RWPE1 (cell line): ENCODE results near the gene IRF4.
"Not testable (repeated sequence)": the region's sequence is repeated elsewhere in the genome, so short reads cannot be mapped to it uniquely, and the experiment has no call there.

ENCODE experiments used
- CTCF ChIA-PET: fragments of 350-600 bp; sonication (Branson Sonifier 250); formaldehyde crosslinking; extraction: SDS; loops from one replicate; lab custom pipeline; 2021; lab: Yijun Ruan, JAX
- POLR2A ChIA-PET: fragments of 400-600 bp; formaldehyde crosslinking; extraction: SDS; loops from one replicate; lab custom pipeline; 2020; ENCODE audit warnings: antibody characterized with exemption; ENCODE audit not compliant: low non-redundant PET; lab: Yijun Ruan, JAX
- DNase-seq: peaks from one replicate; pipeline ENCODE4 v3.0.0; 2012; ENCODE audit warnings: low spot score
- H3K27ac ChIP-seq: fragments of 450-650 bp; 2 replicates; pipeline ENCODE4 v1.5.1; 2017
- CTCF ChIP-seq: fragments of 450-650 bp; conservative IDR thresholded peaks from 2 replicates; pipeline ENCODE4 v1.5.1; 2017; ENCODE audit warnings: low read depth, mild to moderate bottlenecking

Gene IRF4

GRCh38 chr6:374956-375355 is 16.6 kb upstream of the IRF4 start:
- TF ChIP-seq CTCF = no peak
- ChIA-PET POLR2A (no interaction called here), CTCF (no interaction called here)
- no peak for DNase-seq
- H3K27ac ChIP-seq = no peak overlapping the region

- no peak overlapping the region for H3K27ac ChIP-seq
- no peak for DNase-seq
- no peak for TF ChIP-seq CTCF
- POLR2A ChIA-PET = no interaction called here
- CTCF ChIA-PET = no interaction called here
Observed at GRCh38 chr6:376827-377640, 14.5 kb upstream of the IRF4 start.

- H3K27ac ChIP-seq, POLR2A ChIA-PET, CTCF ChIA-PET, DNase-seq: not testable (repeated sequence)
Observed at GRCh38 chr6:377641-378020, 13.9 kb upstream of the IRF4 start.

GRCh38 chr6:378090-378957 is 13.2 kb upstream of the IRF4 start:
- ChIA-PET CTCF (no interaction called here), POLR2A (no interaction called here)
- no peak for TF ChIP-seq CTCF
- H3K27ac ChIP-seq = no peak overlapping the region
- DNase-seq = no peak

- ChIA-PET CTCF (no interaction called here), POLR2A (no interaction called here)
- no peak for DNase-seq
- no peak overlapping the region for H3K27ac ChIP-seq
- TF ChIP-seq CTCF = no peak
Observed at GRCh38 chr6:378958-379409, 12.6 kb upstream of the IRF4 start.

GRCh38 chr6:379410-380181 is 12.0 kb upstream of the IRF4 start:
- ChIA-PET CTCF (no interaction called here), POLR2A (no interaction called here)
- TF ChIP-seq CTCF = no peak
- DNase-seq = no peak
- no peak overlapping the region for H3K27ac ChIP-seq
